Mesothelial cell of epicardium (in vitro differentiated cells): ENCODE data around the gene RADX. TPM values are rescaled to one million over a fixed set of nuclear protein-coding genes. Genes with fewer than 3 reads are reported as not detected.

Experiments
- DNase-seq, 2 experiments: peaks; one replicate each; pipeline ENCODE4 v3.0.0; 2021; ENCODE audit warnings: low spot score in 2 of 2; ENCODE audit not compliant: unreplicated experiment in 2 of 2
- H3K27ac Mint-ChIP-seq: 2 replicates; pipeline ENCODE4 v1.8.0; 2021; ENCODE audit warnings: mixed read lengths
- H3K27me3 Mint-ChIP-seq: 2 replicates; pipeline ENCODE4 v1.8.0; 2021; ENCODE audit warnings: low read depth, mixed read lengths
- H3K36me3 Mint-ChIP-seq: 2 replicates; pipeline ENCODE4 v1.8.0; 2021; ENCODE audit warnings: mixed read lengths
- H3K4me1 Mint-ChIP-seq: 2 replicates; pipeline ENCODE4 v1.8.0; 2021; ENCODE audit warnings: mixed read lengths
- H3K4me3 Mint-ChIP-seq: 2 replicates; pipeline ENCODE4 v1.8.0; 2021; ENCODE audit warnings: mild to moderate bottlenecking, moderate library complexity, mixed read lengths
- H3K9me3 Mint-ChIP-seq: 2 replicates; pipeline ENCODE4 v1.8.0; 2021; ENCODE audit warnings: mixed read lengths
- CTCF ChIP-seq: fragments of 200-600 bp; sonication (generic); IDR thresholded peaks from one replicate; pipeline ENCODE4 v1.5.0; 2021; ENCODE audit warnings: antibody characterized with exemption; ENCODE audit not compliant: unreplicated experiment
- total RNA-seq: library from RNA; stranded (reverse); gene quantifications from 3 replicates; pipeline ENCODE4 v1.2.1, GENCODE V29; 2021

Gene RADX
- total RNA-seq, 1 donor from 2014 or later, result 1.8 TPM

GRCh38 chrX:106707771-106708454 is 96.1 kb downstream of the RADX start:
- H3K4me3 Mint-ChIP-seq, result no peak overlapping the region
- no peaks in the 10 kb centered on the region for H3K4me1 Mint-ChIP-seq
- H3K36me3 Mint-ChIP-seq, result no peaks in the 10 kb centered on the region
- TF ChIP-seq CTCF, result no peak
- DNase-seq, result no peak
- peaks cover 24% of the 10 kb centered on the region for H3K9me3 Mint-ChIP-seq
- no peak overlapping the region for H3K27ac Mint-ChIP-seq
- H3K27me3 Mint-ChIP-seq, result no peaks in the 10 kb centered on the region

GRCh38 chrX:106710771-106711170 is 99.0 kb downstream of the RADX start:
- Mint-ChIP-seq H3K36me3 (no peaks in the 10 kb centered on the region), H3K27ac (no peak overlapping the region), H3K9me3 (peaks cover 12% of the 10 kb centered on the region), H3K27me3 (peaks cover 4% of the 10 kb centered on the region), H3K4me1 (no peaks in the 10 kb centered on the region), H3K4me3 (no peak overlapping the region)
- no peak for DNase-seq
- no peak for TF ChIP-seq CTCF

- TF ChIP-seq CTCF, result no peak
- H3K4me1 Mint-ChIP-seq, result no peaks in the 10 kb centered on the region
- H3K27ac Mint-ChIP-seq, result no peak overlapping the region
- H3K9me3 Mint-ChIP-seq, result peaks cover 16% of the 10 kb centered on the region
- DNase-seq, result no peak
- no peak overlapping the region for H3K4me3 Mint-ChIP-seq
- peaks cover 8% of the 10 kb centered on the region for H3K27me3 Mint-ChIP-seq
- H3K36me3 Mint-ChIP-seq, result no peaks in the 10 kb centered on the region
These were observed 99.6 kb downstream of the RADX start for GRCh38 chrX:106711375-106711774.

- DNase-seq, result no peak
- no peak for TF ChIP-seq CTCF
- Mint-ChIP-seq H3K9me3 (peaks cover 10% of the 10 kb centered on the region), H3K4me1 (no peaks in the 10 kb centered on the region), H3K27ac (no peak overlapping the region), H3K4me3 (no peak overlapping the region), H3K27me3 (peaks cover 20% of the 10 kb centered on the region), H3K36me3 (no peaks in the 10 kb centered on the region)
These were observed 104.2 kb downstream of the RADX start for GRCh38 chrX:106716004-106716403.

- Mint-ChIP-seq H3K9me3 (peaks cover 10% of the 10 kb centered on the region), H3K4me3 (no peak overlapping the region), H3K27me3 (peaks cover 23% of the 10 kb centered on the region), H3K27ac (no peak overlapping the region), H3K36me3 (no peaks in the 10 kb centered on the region), H3K4me1 (no peaks in the 10 kb centered on the region)
- DNase-seq, result no peak
- TF ChIP-seq CTCF, result no peak
These were observed 104.7 kb downstream of the RADX start for GRCh38 chrX:106716463-106716862.

GRCh38 chrX:106718709-106719108 is 106.9 kb downstream of the RADX start:
- Mint-ChIP-seq H3K27me3 (peaks cover 39% of the 10 kb centered on the region), H3K27ac (no peak overlapping the region), H3K9me3 (peaks cover 16% of the 10 kb centered on the region), H3K4me3 (no peak overlapping the region), H3K4me1 (no peaks in the 10 kb centered on the region), H3K36me3 (no peaks in the 10 kb centered on the region)
- no peak for DNase-seq
- TF ChIP-seq CTCF, result no peak
